Renal cortical epithelial cell (primary cell): ENCODE data around the gene IRAK2. TPM values are rescaled to one million over a fixed set of nuclear protein-coding genes. Genes with fewer than 3 reads are reported as not detected.
"Not testable (repeated sequence)": the region's sequence is repeated elsewhere in the genome, so short reads cannot be mapped to it uniquely, and the experiment has no call there.

ENCODE experiments used
- DNase-seq: peaks from one replicate; pipeline ENCODE4 v3.0.0-alpha.2; 2011; ENCODE audit warnings: low read depth
- total RNA-seq: library from RNA; depleted of rRNA; stranded (reverse); fragments of >200 nt; gene quantifications from 2 replicates; pipeline ENCODE4 v1.2.3, GENCODE V29; 2014

The IRAK2 gene, protein sequence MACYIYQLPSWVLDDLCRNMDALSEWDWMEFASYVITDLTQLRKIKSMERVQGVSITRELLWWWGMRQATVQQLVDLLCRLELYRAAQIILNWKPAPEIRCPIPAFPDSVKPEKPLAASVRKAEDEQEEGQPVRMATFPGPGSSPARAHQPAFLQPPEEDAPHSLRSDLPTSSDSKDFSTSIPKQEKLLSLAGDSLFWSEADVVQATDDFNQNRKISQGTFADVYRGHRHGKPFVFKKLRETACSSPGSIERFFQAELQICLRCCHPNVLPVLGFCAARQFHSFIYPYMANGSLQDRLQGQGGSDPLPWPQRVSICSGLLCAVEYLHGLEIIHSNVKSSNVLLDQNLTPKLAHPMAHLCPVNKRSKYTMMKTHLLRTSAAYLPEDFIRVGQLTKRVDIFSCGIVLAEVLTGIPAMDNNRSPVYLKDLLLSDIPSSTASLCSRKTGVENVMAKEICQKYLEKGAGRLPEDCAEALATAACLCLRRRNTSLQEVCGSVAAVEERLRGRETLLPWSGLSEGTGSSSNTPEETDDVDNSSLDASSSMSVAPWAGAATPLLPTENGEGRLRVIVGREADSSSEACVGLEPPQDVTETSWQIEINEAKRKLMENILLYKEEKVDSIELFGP
- 13.7 and 56.6 TPM in 2 replicates for total RNA-seq

DNA sequence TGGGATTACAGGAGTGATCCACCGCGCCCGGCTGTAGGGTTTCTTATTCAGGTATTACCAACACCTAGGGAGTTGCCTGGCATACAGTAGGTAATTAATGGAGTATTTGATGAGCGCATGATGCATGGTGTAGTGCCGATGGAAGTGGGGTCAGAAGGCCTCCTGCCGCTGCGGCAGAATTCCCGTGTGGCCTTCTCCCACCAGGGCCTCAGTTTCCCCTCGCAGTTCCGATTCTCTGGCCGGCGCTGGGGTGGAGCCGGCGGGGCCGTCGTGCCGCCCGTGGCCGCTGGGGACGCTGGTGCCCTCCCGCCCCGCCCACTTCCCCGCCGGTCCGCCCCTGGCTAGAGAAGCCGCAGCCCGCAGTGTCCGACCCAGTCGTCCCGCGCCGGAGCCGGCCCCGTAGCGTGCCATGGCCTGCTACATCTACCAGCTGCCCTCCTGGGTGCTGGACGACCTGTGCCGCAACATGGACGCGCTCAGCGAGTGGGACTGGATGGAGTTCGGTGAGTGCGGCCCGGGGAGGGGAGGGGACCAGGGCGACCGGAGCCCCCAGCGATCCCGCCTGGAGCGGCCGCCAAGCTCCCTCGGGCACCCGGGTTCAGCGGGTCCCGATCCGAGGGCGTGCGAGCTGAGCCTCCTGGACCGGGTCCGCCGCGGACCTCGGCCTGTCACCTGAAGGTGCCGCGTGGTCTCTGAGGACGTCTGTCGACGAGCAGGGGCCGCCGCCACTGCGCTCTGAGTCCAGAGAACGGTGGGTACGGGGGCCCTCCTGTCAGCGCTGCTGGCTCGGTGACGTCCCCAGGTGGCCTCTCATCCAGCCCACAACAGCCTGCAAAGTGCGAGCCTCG lies at the start of gene IRAK2:
TSS of gene IRAK2 (plus strand) at position 374 of the 848 bp plus-strand sequence. CDS start at position 410, 36 bp downstream.
- no peak for DNase-seq

DNA sequence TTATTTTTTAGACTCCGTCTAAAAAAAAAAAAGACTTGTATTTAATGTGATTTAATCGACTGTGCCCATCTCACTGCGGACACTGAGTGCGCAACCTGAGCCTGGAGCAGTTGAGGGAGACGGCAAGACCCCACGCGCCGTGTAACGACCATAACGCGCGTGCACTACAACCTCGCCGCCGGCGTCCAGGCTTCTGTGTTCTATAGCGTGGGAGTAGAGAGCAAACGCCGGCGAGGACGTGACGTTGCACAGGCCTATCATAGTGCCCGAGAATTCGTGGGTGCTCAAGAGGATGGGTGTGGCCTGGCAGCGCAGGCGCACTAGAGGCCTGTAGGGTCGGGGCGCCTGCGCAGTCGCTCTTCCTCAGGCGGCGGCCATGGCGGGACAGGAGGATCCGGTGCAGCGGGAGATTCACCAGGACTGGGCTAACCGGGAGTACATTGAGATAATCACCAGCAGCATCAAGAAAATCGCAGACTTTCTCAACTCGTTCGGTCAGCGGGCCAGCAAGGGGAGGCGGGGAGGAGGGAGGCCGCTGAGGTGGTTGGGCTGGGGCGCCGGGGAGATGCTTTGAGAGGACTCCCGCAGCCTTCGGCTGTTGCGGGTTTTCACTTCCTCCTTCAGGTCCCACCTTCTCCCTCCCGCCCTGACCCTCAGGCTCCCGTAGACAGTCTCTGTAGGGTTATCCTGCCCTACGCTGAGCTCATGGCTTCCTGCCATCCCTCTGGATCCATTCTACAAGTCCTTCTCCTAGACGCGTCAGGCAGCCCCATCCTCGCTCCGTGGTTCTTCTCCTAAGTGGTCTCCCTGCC lies 49.2 kb upstream of the IRAK2 start, which contains the start of gene BRK1:
TSS of gene BRK1 (plus strand) at position 350 of the 812 bp plus-strand sequence. CDS start at position 377, 27 bp downstream.
- peak; percentile 91 for DNase-seq

- DNase-seq, result peak; percentile 38
Observed at GRCh38 chr3:10116138-10116460, 48.6 kb upstream of the IRAK2 start.

GRCh38 chr3:10116928-10117327 lies 47.8 kb upstream of the IRAK2 start:
- DNase-seq, result no peak

GRCh38 chr3:10119376-10119775 lies 45.3 kb upstream of the IRAK2 start:
- DNase-seq, result no peak

- DNase-seq, result no peak
Observed at GRCh38 chr3:10121064-10121463, 43.7 kb upstream of the IRAK2 start.

- DNase-seq, result no peak
Observed at GRCh38 chr3:10122724-10123123, 42.0 kb upstream of the IRAK2 start.

DNA sequence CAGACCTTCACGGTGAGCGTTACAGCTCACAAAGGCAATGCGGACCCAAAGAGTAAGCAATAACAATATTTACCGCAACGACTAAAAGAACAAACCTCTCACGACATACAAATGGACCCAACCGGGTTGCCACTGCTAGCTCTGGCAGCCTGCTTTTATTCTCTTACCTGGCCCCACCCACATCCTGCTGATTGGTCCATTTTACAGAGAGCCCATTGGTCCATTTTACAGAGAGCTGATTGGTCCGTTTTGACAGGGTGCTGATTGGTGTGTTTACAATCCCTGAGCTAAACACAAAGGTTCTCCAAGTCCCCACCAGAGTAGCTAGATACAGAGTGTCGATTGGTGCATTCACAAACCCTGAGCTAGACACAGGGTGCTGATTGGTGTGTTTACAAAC lies 28.8 kb upstream of the IRAK2 start:
- DNase-seq, result not testable (repeated sequence)

- DNase-seq, result no peak
Observed at GRCh38 chr3:10136426-10137005, 28.2 kb upstream of the IRAK2 start.

GRCh38 chr3:10137178-10137577 lies 27.5 kb upstream of the IRAK2 start:
- DNase-seq, result peak; percentile 55

GRCh38 chr3:10140996-10141546 lies 23.6 kb upstream of the IRAK2 start:
- DNase-seq, result no peak

DNA sequence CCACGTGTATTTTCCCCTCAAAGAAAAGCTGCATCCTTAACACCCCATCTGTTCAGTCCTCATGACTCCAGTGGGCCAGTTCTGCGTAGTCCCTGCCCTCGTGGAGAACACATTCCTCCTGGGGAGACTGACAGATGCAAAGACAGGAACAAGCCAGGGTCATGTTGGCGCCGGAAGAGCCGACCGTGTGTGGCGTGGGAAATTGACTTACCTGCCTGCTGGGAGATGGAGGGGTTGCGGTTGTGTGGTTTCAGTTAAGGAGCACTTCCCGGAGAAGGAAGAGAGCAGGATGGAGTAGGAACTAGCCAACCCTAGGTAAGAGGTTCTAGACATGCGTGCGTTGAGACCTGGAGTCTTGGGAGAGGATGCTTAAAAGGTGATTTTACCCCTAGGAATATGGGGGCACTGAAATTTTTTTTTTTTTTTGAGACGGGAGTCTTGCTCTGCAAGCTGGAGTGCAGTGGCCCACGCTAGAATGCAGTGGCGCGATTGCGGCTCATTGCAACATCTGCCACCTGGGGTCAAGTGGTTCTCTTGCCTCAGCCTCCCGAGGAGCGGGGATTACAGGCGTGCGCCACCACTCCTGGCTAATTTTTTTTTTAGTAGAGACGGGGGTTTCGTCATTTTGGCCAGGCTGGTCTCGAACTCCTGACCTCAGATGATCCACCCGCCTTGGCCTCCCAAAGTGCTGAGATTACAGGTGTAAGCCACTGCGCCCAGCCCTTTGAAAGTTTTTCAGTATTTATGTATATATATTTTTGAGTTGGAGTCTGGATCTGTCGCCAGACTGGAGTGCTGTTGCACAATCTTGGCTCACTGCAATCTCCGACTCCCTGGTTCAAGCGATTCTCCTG lies 21.8 kb upstream of the IRAK2 start:
- no peak for DNase-seq

DNA sequence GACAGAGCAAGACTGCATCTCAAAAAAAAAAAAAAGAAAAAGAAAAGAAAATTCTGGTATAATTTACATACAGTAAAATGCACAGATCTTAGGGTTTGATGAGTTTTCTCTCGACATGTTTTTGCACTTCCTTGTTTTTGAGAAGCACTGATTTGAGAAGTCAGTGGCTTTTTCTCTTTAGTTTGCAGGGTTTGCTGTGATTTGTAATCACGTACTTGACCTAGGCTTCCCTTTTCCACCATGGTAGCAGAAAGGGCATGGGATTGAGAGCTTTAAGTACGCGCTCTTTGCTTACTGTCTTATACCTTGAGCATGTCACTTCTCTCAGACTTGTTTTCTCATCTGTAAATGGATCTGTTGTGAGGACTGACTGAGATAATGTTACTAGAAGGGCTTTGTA lies 19.0 kb upstream of the IRAK2 start:
- DNase-seq, result no peak

DNA sequence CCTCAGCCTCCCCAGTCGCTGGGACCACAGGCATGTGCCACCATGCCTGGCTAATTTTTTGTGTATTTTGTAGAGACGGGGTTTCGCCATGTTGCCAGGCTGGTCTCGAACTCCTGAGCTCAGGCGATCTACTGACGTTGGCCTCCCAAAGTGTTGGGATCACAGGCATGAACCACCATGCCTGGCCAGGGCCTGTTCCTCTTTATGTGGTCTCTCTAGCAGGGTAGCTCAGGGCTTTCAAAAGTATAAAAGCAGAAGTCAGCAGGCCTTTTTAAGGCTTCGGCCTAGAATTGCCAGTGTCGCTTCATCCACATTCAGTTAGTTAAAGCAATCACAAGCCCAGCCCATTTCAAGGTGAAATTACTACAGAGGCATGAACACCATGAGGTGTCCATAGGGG lies 15.5 kb upstream of the IRAK2 start:
- DNase-seq, result no peak

DNA sequence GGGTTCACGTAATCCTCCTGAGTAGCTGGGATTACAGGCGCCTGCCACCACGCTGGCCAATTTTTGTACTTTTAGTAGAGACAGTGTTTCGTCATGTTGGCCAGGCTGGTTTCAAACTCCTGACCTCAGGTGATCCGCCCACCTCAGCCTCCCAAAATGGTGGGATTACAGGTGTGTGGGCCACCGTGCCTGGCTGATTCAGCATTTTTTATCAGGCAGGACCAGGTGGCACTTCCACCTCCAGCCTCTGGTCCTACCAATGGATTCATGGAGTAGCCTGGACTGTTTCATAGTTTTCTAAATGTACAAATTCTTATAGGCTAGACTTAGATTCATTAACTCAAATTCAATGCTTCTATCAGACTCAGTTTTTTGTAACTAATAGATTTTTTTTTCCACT lies 13.7 kb upstream of the IRAK2 start:
- DNase-seq, result no peak

GRCh38 chr3:10154335-10155122 lies 10.2 kb upstream of the IRAK2 start:
- DNase-seq, result no peak

DNA sequence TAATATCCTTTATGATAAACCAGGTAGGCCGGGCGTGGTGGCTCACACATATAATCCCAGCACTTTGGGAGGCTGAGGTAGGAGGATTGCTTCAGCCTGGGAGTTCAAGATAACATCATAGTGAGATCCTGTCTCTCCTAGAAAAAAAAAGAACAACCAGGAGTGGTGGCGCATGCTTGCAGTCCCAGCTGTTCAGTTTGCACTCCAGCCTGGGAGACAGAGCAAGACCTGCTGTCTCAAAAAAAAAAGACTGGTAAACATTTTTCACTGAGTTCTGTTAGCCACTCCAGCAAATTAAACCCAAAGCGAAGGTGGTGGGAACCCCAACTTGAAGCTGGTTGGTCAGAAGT lies 9.6 kb upstream of the IRAK2 start:
- no peak for DNase-seq

GRCh38 chr3:10155658-10156057 lies 9.1 kb upstream of the IRAK2 start:
- DNase-seq, result no peak

- no peak for DNase-seq
Observed at GRCh38 chr3:10157031-10157430, 7.7 kb upstream of the IRAK2 start.
